Colonic mucosa (tissue), 4 donors: ENCODE results near the gene CCDC178. TPM values are rescaled to one million over a fixed set of nuclear protein-coding genes. Genes with fewer than 3 reads are reported as not detected.

ENCODE experiments used
- DNase-seq: peaks from one replicate; pipeline ENCODE4 v3.0.0-alpha.2; 2020
- H3K27ac ChIP-seq: fragments of 200-600 bp; one replicate; pipeline ENCODE4 v1.8.0; 2021
- H3K27me3 ChIP-seq: fragments of 200-600 bp; one replicate; pipeline ENCODE4 v1.8.0; 2021
- H3K36me3 ChIP-seq: fragments of 200-600 bp; one replicate; pipeline ENCODE4 v1.8.0; 2021
- H3K4me1 ChIP-seq: fragments of 200-600 bp; one replicate; pipeline ENCODE4 v1.8.0; 2021; ENCODE audit warnings: mild to moderate bottlenecking
- H3K4me3 ChIP-seq: fragments of 200-600 bp; one replicate; pipeline ENCODE4 v1.8.0; 2021
- H3K9ac ChIP-seq, 2 donors: one replicate each; pipeline ENCODE4 v1.7.0; 2013; ENCODE audit warnings: control low read depth in 2 of 2, low read depth in 2 of 2, low read length in 2 of 2
- H3K9me3 ChIP-seq: fragments of 200-600 bp; one replicate; pipeline ENCODE4 v1.8.0; 2021
- intact Hi-C: fragments of 100-400 bp; cut with DNase I; formaldehyde crosslinking; loops from one replicate; pipeline ENCODE4 v1.14.1; 2022
- total RNA-seq, 2 donors: library from RNA; stranded (reverse); fragmentation: NEBNext Ultra II Directional in 1 of 2; extraction: Animal tissue kit (Norgen Biotek cat#: 25700) in 1 of 2; gene quantifications; one replicate each; pipeline ENCODE4 v1.2.1, GENCODE V29; 2021
- TF ChIP-seq, protein P1 (sequence below): fragments of 200-600 bp; IDR thresholded peaks from one replicate; pipeline ENCODE4 v1.8.0; 2022; ENCODE audit warnings: antibody characterized with exemption, mild to moderate bottlenecking
- donor health status: healthy.
- donor health status: DM: no; HTN: no; CAD: no.
- donor health status: DM: no; HTN: no; CAD: no.

CCDC178 gene
- total RNA-seq, 2 donors from 2014 or later: not detected

DNA sequence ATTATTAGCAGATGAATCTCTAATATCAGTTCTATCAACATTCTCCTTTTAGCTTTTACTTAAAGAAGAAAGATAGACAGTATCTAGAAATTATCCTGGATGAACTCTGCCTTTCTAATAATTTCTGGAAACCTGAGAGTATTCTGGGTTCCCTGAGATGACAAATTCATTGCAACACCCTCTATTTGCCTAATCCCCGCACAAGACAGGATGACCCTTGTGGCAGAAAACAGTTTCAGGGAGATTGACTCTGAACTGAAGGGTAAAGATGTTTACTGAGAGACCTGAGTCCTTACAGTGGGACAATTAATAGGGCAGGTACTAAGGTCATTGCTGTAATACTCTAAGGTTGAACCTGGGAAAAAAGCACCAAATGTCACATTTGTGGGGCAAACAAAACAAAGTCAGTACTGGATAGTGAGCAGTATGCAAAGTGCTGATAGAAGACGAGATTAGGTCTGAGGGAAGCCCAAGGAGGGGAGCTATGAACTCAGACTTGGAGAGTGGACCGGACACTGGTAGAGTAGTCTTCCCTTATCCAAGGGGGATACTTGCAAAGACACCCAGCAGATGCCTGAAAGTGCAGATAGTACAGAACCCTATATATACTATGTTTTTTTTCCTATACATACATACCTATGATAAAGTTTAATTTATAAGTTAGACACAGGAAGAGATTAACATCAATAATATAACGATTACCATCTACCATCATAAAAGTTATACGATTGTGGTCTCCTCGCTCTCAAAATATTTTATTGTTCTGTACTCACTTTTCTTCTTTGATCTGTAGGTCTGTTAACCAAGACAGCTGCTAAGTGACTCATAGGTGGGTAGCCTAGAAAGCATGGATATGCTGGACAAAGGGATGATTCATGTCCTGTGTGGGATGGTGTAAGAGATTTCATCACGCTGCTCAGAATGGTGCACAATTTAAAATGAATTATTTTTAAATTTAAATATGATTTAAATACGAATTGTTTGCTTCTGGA lies 519.4 kb downstream of the CCDC178 start:
- H3K9ac ChIP-seq: no peak overlapping the region

DNA sequence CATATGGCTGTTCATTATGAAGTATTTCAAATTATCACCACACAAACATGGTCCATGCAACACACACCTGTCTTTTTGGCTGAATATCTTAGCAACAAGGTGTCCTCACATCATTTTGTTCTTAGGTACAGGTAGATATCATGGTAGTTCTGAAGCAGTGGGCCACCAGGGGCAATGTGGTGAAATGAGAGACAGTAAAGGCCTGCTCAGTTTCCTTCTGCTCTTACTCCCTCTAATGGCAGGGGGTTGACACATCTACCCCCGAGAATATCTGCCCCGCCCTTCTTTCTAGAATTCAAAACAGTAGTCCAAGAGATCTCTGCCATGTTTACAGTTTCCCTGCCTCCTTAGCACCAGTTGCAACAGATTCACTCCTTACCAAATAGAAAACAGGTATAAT lies 520.7 kb downstream of the CCDC178 start:
- H3K9me3 ChIP-seq: no peaks in the 10 kb centered on the region
- H3K4me3 ChIP-seq: no peak overlapping the region
- no peak overlapping the region for H3K9ac ChIP-seq
- H3K27ac ChIP-seq: no peak overlapping the region
- TF ChIP-seq, protein P1, sequence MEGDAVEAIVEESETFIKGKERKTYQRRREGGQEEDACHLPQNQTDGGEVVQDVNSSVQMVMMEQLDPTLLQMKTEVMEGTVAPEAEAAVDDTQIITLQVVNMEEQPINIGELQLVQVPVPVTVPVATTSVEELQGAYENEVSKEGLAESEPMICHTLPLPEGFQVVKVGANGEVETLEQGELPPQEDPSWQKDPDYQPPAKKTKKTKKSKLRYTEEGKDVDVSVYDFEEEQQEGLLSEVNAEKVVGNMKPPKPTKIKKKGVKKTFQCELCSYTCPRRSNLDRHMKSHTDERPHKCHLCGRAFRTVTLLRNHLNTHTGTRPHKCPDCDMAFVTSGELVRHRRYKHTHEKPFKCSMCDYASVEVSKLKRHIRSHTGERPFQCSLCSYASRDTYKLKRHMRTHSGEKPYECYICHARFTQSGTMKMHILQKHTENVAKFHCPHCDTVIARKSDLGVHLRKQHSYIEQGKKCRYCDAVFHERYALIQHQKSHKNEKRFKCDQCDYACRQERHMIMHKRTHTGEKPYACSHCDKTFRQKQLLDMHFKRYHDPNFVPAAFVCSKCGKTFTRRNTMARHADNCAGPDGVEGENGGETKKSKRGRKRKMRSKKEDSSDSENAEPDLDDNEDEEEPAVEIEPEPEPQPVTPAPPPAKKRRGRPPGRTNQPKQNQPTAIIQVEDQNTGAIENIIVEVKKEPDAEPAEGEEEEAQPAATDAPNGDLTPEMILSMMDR: no peak
- H3K27me3 ChIP-seq: no peaks in the 10 kb centered on the region
- H3K36me3 ChIP-seq: no peaks in the 10 kb centered on the region
- no peak for DNase-seq
- no peaks in the 10 kb centered on the region for H3K4me1 ChIP-seq
- intact Hi-C loops: no loop called here

More for the DNA sequence above, 519.4 kb downstream of the CCDC178 start:
- intact Hi-C loops: no loop called here
- no peaks in the 10 kb centered on the region for H3K27me3 ChIP-seq
- H3K4me1 ChIP-seq: no peaks in the 10 kb centered on the region
- no peaks in the 10 kb centered on the region for H3K36me3 ChIP-seq
- no peak overlapping the region for H3K27ac ChIP-seq
- DNase-seq: no peak
- TF ChIP-seq, protein P1: no peak
- H3K4me3 ChIP-seq: no peak overlapping the region
- no peaks in the 10 kb centered on the region for H3K9me3 ChIP-seq

GRCh38 chr18:32918692-32919250 lies 521.8 kb downstream of the CCDC178 start:
- H3K9ac ChIP-seq: no peak overlapping the region
- H3K27ac ChIP-seq: no peak overlapping the region
- TF ChIP-seq, protein P1: no peak
- intact Hi-C loops: no loop called here
- H3K36me3 ChIP-seq: no peaks in the 10 kb centered on the region
- no peaks in the 10 kb centered on the region for H3K27me3 ChIP-seq
- no peak overlapping the region for H3K4me3 ChIP-seq
- no peaks in the 10 kb centered on the region for H3K9me3 ChIP-seq
- DNase-seq: no peak
- H3K4me1 ChIP-seq: no peaks in the 10 kb centered on the region

DNA sequence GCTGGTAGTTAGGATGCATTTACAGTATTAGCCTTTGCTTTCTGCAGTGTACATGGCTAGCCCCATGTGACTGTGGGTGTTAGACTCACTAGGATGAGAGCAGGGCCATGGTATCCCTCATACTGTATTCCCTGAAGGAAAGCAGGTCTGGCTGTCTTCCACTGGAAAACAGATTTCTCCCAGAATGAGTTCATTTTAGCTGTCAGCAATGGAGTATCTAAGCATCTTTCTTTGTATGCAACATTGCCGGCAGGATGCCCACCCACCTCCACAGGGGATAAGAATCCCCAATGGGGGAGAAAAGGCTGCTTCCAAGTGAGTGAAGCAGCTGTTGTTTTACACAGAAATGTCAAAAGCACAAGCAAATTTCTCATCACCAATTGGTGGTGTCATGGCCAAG lies 525.0 kb downstream of the CCDC178 start:
- Histone ChIP-seq H3K27ac (no peak overlapping the region), H3K36me3 (no peaks in the 10 kb centered on the region), H3K9me3 (no peaks in the 10 kb centered on the region), H3K9ac (no peak overlapping the region), H3K4me1 (no peaks in the 10 kb centered on the region), H3K4me3 (no peak overlapping the region), H3K27me3 (no peaks in the 10 kb centered on the region)
- TF ChIP-seq, protein P1: no peak
- DNase-seq: no peak
- intact Hi-C loops: no loop called here

DNA sequence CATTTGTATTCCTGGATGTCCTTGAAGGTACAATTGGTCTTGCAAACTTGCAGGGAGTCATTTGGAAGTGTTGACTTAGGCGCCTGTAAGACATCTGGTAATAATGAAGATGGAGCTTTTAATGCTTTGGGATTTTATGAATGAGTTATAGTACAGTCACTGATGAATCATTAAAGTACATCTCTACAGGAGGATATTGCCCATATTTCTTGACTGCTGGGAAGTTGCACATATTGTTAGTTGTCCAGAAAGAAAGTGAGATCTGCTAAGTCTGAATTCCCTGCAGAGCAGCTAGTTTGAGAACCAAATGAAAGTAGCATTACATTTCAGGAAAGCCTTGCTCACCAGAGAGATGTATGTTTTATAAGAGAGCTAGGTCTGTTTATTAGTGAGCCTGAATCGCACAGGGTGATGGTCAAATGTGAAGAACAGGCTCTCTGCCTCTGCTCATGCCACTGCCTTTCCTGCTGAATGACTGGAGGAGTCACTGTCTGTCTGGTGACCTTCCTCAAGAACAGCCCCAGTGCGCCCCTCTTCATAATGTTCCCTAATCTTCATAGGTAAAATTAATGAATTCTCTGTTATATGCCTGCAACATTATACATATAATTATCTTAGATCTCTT lies 528.7 kb downstream of the CCDC178 start:
- Histone ChIP-seq H3K9ac (no peak overlapping the region), H3K9me3 (no peaks in the 10 kb centered on the region), H3K4me1 (no peaks in the 10 kb centered on the region), H3K36me3 (no peaks in the 10 kb centered on the region), H3K27me3 (no peaks in the 10 kb centered on the region), H3K4me3 (no peak overlapping the region), H3K27ac (no peak overlapping the region)
- no peak for DNase-seq
- TF ChIP-seq, protein P1: no peak
- intact Hi-C loops: no loop called here
